Activated T-cell treated with anti-CD3 and anti-CD28 coated beads, Interleukin-2, amount 50 U/mL, for 72 hours (primary cell): Measurements from ENCODE around the gene PDE6C. TPM values are rescaled to one million over a fixed set of nuclear protein-coding genes. Genes with fewer than 3 reads are reported as not detected.

Experiments
- ATAC-seq, 2 donors: fragments of 150-1000 bp; cut with Tn5 transposase; replicated peaks in 1 of 2; 2 replicates each; pipeline ENCODE4 v1.10.0; 2021; ENCODE audit warnings: moderate library complexity in 2 of 2, mild to moderate bottlenecking in 1 of 2
- DNase-seq, 2 donors: peaks; one replicate each; pipeline ENCODE4 v3.0.0; 2021 to 2022; ENCODE audit warnings: mixed read lengths in 1 of 2
- H3K27ac Mint-ChIP-seq: one replicate; pipeline ENCODE4 v1.8.0; 2022; ENCODE audit warnings: mild to moderate bottlenecking, moderate library complexity, mixed read lengths
- H3K27me3 Mint-ChIP-seq: one replicate; pipeline ENCODE4 v1.8.0; 2022; ENCODE audit warnings: low read depth, mixed read lengths
- H3K36me3 Mint-ChIP-seq, 2 donors: one replicate each; pipeline ENCODE4 v1.8.0; 2022; ENCODE audit warnings: mixed read lengths in 2 of 2, mild to moderate bottlenecking in 1 of 2; ENCODE audit not compliant: insufficient read depth in 2 of 2
- H3K4me1 Mint-ChIP-seq: one replicate; pipeline ENCODE4 v1.8.0; 2022; ENCODE audit warnings: low read depth, mixed read lengths
- H3K4me3 Mint-ChIP-seq, 2 donors: one replicate each; pipeline ENCODE4 v1.8.0; 2022; ENCODE audit warnings: mild to moderate bottlenecking in 2 of 2, mixed read lengths in 2 of 2, moderate library complexity in 2 of 2
- H3K9me3 Mint-ChIP-seq, 2 donors: one replicate each; pipeline ENCODE4 v1.8.0; 2022; ENCODE audit warnings: mixed read lengths in 2 of 2
- total RNA-seq, 2 donors: library from RNA; stranded (reverse); gene quantifications; one replicate each; pipeline ENCODE4 v1.2.3, GENCODE V29; 2022

PDE6C gene
- total RNA-seq, 2 donors from 2014 or later = not detected

GRCh38 chr10:93622942-93623341, 10.6 kb downstream of the PDE6C start:
- H3K4me3 Mint-ChIP-seq = no peak overlapping the region
- no peak overlapping the region for H3K27ac Mint-ChIP-seq
- no peaks in the 10 kb centered on the region for H3K9me3 Mint-ChIP-seq
- peaks cover 20% of the 10 kb centered on the region for H3K27me3 Mint-ChIP-seq
- no peak for ATAC-seq
- no peaks in the 10 kb centered on the region for H3K36me3 Mint-ChIP-seq
- no peaks in the 10 kb centered on the region for H3K4me1 Mint-ChIP-seq
- no peak for DNase-seq

GRCh38 chr10:93628858-93629257, 16.5 kb downstream of the PDE6C start:
- H3K4me1 Mint-ChIP-seq = no peaks in the 10 kb centered on the region

GRCh38 chr10:93629647-93630305, 17.4 kb downstream of the PDE6C start:
- Mint-ChIP-seq H3K36me3 (no peaks in the 10 kb centered on the region), H3K4me3 (no peak overlapping the region), H3K27ac (no peak overlapping the region), H3K27me3 (peaks cover 11% of the 10 kb centered on the region), H3K9me3 (no peaks in the 10 kb centered on the region), H3K4me1 (no peaks in the 10 kb centered on the region)
- no peak for ATAC-seq
- no peak for DNase-seq

More at GRCh38 chr10:93628858-93629257, 16.5 kb downstream of the PDE6C start:
- DNase-seq (no peak), ATAC-seq (no peak)
- Mint-ChIP-seq H3K9me3 (no peaks in the 10 kb centered on the region), H3K27me3 (peaks cover 11% of the 10 kb centered on the region), H3K36me3 (no peaks in the 10 kb centered on the region), H3K4me3 (no peak overlapping the region), H3K27ac (no peak overlapping the region)

GRCh38 chr10:93630625-93631557, 18.6 kb downstream of the PDE6C start:
- no peak overlapping the region for H3K4me3 Mint-ChIP-seq
- no peak overlapping the region for H3K27ac Mint-ChIP-seq
- H3K9me3 Mint-ChIP-seq = no peaks in the 10 kb centered on the region
- no peaks in the 10 kb centered on the region for H3K36me3 Mint-ChIP-seq
- ATAC-seq (no peak), DNase-seq (no peak)
- peaks cover 6% of the 10 kb centered on the region for H3K27me3 Mint-ChIP-seq
- H3K4me1 Mint-ChIP-seq = no peaks in the 10 kb centered on the region

DNA sequence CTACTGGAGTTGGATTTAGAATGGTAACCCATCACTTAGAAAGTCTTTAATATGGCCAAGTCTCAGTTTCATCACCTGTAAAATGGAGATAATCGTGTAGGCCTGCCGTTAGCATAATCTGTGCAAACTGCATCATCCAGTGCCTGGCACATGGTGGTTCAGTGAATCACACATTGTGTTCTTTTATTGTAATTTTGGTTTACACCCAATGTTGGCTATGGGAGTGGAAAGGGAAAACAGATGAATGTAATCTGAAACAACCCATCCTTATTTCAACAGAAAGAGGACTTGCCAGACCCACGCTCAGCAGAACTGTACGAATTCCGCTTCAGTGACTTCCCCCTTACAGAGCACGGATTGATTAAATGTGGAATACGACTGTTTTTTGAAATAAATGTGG, 27.5 kb downstream of the PDE6C start:
- Mint-ChIP-seq H3K4me1 (no peaks in the 10 kb centered on the region), H3K27ac (no peak overlapping the region), H3K4me3 (no peak overlapping the region), H3K36me3 (no peaks in the 10 kb centered on the region), H3K9me3 (no peaks in the 10 kb centered on the region), H3K27me3 (peaks cover 25% of the 10 kb centered on the region)
- DNase-seq (no peak), ATAC-seq (no peak)

DNA sequence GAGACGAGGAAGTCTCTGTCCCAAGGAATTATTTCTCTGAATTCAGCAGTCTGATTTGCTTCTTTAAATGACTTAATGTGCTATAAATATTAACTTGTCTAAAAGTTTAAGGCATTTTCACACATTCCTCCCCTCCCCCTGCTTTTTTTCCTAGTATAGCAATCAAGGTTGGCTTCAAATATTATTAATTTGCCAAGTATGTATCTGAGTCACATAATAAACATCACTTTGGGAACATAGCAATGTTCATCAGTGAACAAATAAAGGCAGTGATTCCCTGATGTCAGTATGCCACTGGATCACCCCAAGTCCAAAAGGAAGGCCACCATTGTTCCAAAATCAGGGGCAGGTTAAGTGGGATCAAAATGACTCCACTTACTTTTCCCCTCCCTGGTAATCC, 40.5 kb downstream of the PDE6C start:
- H3K36me3 Mint-ChIP-seq = no peaks in the 10 kb centered on the region
- H3K4me3 Mint-ChIP-seq = no peak overlapping the region
- ATAC-seq (no peak), DNase-seq (no peak)
- peaks cover 9% of the 10 kb centered on the region for H3K27me3 Mint-ChIP-seq
- no peak overlapping the region for H3K27ac Mint-ChIP-seq
- no peaks in the 10 kb centered on the region for H3K4me1 Mint-ChIP-seq
- H3K9me3 Mint-ChIP-seq = no peaks in the 10 kb centered on the region

DNA sequence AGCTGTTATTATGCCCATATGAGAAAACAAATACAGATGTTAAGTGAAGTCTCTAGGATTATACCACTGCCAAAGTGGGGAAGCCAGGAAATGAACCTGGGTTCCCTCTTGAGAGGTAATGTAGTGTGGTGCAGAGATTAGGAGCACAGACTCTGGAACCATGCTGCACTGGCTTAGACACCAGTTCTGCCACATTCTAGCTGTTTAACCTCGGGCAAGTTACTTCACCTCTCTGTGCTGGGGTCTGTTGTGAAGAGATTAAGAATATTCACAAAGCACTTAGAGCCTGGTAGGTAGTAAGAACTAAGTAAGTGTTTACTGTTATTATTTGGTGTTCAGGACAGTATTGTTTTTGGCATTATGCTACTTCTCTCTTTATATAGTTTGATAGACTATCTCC, 41.9 kb downstream of the PDE6C start:
- Mint-ChIP-seq H3K4me3 (no peak overlapping the region), H3K4me1 (no peaks in the 10 kb centered on the region), H3K27me3 (peaks cover 9% of the 10 kb centered on the region), H3K9me3 (no peaks in the 10 kb centered on the region), H3K27ac (no peak overlapping the region), H3K36me3 (no peaks in the 10 kb centered on the region)
- no peak for DNase-seq
- no peak for ATAC-seq

- Mint-ChIP-seq H3K27me3 (peaks cover 8% of the 10 kb centered on the region), H3K4me1 (no peaks in the 10 kb centered on the region), H3K36me3 (peaks cover 0 to 2% of the 10 kb centered on the region in 2 donors), H3K9me3 (no peaks in the 10 kb centered on the region), H3K27ac (no peak overlapping the region), H3K4me3 (no peak overlapping the region)
- ATAC-seq (no peak), DNase-seq (no peak)
These were observed 43.8 kb downstream of the PDE6C start for GRCh38 chr10:93656155-93656554.

DNA sequence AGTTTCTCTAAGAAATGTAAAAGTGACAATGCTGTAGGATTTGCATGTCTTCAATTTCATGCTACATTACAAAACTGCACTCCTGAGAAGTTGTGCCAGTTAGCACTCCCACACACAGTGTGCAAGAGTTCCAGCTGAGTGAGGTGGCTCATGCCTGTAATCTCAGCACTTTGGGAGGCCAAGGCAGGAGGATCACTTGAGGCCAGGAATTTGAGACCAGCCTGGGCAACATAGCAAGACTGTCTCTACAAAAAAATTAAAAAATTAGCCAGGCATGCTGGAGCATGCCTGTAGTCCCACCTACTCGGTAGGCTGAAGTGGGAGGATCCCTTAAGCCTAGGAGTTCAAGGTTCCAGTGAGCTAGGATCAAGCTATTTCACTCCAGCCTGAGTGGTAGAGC, 45.4 kb downstream of the PDE6C start:
- DNase-seq (no peak), ATAC-seq (no peak)
- Mint-ChIP-seq H3K36me3 (peaks cover 0 to 2% of the 10 kb centered on the region in 2 donors), H3K27me3 (no peaks in the 10 kb centered on the region), H3K4me3 (no peak overlapping the region), H3K9me3 (no peaks in the 10 kb centered on the region), H3K4me1 (no peaks in the 10 kb centered on the region), H3K27ac (no peak overlapping the region)

GRCh38 chr10:93666030-93666429, 53.7 kb downstream of the PDE6C start:
- H3K4me1 Mint-ChIP-seq = no peaks in the 10 kb centered on the region
- H3K27me3 Mint-ChIP-seq = no peaks in the 10 kb centered on the region
- H3K4me3 Mint-ChIP-seq = no peak overlapping the region
- ATAC-seq = no peak
- DNase-seq = no peak
- no peaks in the 10 kb centered on the region for H3K9me3 Mint-ChIP-seq
- H3K27ac Mint-ChIP-seq = no peak overlapping the region
- H3K36me3 Mint-ChIP-seq = peaks cover 1 to 9% of the 10 kb centered on the region in 2 donors

GRCh38 chr10:93667795-93668194, 55.5 kb downstream of the PDE6C start:
- Mint-ChIP-seq H3K36me3 (peaks cover 1 to 9% of the 10 kb centered on the region in 2 donors), H3K4me3 (no peak overlapping the region), H3K27me3 (no peaks in the 10 kb centered on the region), H3K4me1 (no peaks in the 10 kb centered on the region), H3K27ac (no peak overlapping the region), H3K9me3 (no peaks in the 10 kb centered on the region)
- ATAC-seq (no peak), DNase-seq (no peak)

DNA sequence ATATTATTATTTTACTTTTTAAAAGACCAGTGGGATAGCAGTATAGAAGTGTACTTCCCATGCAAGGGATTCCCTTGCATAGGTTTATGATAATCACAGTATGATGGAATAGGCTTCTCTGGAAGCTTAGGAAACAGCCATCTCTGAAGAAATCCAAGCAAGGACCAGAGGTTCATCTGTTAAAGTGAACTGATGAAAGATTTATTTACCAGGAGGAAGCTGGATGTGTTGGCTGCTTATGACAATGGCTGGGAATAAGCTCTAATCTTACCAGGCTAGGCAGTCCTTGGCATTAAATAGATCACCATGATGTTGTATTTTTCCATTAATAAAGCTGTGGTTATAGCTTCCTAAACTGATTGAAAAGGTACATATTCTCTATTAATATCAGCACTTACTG, 58.0 kb downstream of the PDE6C start:
- Mint-ChIP-seq H3K4me3 (no peak overlapping the region), H3K4me1 (no peaks in the 10 kb centered on the region), H3K36me3 (peaks cover 3 to 13% of the 10 kb centered on the region in 2 donors), H3K27me3 (no peaks in the 10 kb centered on the region), H3K27ac (no peak overlapping the region), H3K9me3 (no peaks in the 10 kb centered on the region)
- ATAC-seq (no peak), DNase-seq (no peak)

DNA sequence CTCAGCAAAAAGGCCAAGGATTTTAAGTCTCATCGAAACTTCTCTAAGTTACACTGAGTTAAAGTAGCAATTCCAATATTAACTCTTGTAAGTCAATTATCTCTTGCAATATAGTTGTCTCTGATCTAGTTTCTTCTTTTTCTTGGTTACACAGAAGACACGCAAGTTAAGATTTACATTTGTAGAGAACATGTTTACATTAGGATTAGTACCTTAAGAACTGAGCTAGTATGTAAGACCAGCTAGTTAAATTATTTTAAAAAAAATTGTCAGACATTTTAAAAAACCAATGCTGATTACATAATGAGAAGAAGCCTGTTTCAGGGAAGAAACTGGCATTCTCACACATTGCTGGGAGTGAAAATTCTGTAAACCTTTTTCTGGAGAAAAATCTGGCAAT, 58.7 kb downstream of the PDE6C start:
- ATAC-seq = no peak

More for the DNA sequence above, 58.7 kb downstream of the PDE6C start:
- no peaks in the 10 kb centered on the region for H3K4me1 Mint-ChIP-seq
- H3K27ac Mint-ChIP-seq = no peak overlapping the region
- peaks cover 3 to 13% of the 10 kb centered on the region in 2 donors for H3K36me3 Mint-ChIP-seq
- H3K9me3 Mint-ChIP-seq = no peaks in the 10 kb centered on the region
- H3K27me3 Mint-ChIP-seq = no peaks in the 10 kb centered on the region
- no peak for DNase-seq
- no peak overlapping the region for H3K4me3 Mint-ChIP-seq
